A549 (cell line): ENCODE measurements around the gene RMC1. TPM values are rescaled to one million over a fixed set of nuclear protein-coding genes. Genes with fewer than 3 reads are reported as not detected.
"Not testable (repeated sequence)": the region's sequence is repeated elsewhere in the genome, so short reads cannot be mapped to it uniquely, and the experiment has no call there.

Experiments
- ATAC-seq, 2 experiments: fragments of 200-7000 bp in 1 of 2; fragments of >200 bp in 1 of 2; cut with Nextera tagmentation in 1 of 2; cut with Tn5 transposase in 1 of 2; 3 replicates each; pipeline versions ENCODE4 v1.8.0 to v1.9.1; 2018 to 2020; ENCODE audit warnings: mild to moderate bottlenecking in 1 of 2, moderate library complexity in 1 of 2
- CTCF ChIA-PET: fragments of 300-600 bp; sonication (Branson Sonifier 250); formaldehyde crosslinking; extraction: SDS; loops from one replicate; lab custom pipeline; 2021; ENCODE audit warnings: antibody characterized with exemption, inconsistent platforms; lab: Yijun Ruan, JAX
- POLR2A ChIA-PET: fragments of 350-600 bp; formaldehyde crosslinking; extraction: SDS; loops from one replicate; lab custom pipeline; 2021; ENCODE audit warnings: antibody characterized with exemption, inconsistent platforms; lab: Yijun Ruan, JAX
- DNase-seq, 2 experiments: peaks; one replicate each; pipeline versions ENCODE4 v3.0.0 to v3.0.0-alpha.2; 2011 to 2016; ENCODE audit warnings: low read depth in 1 of 2, low spot score in 1 of 2
- FAIRE-seq: peaks from 2 replicates; lab custom pipeline; 2011; peaks lifted over from hg19 to GRCh38; lab: Jason Lieb, UNC
- H3K27ac ChIP-seq, 2 experiments: fragments of >200 bp; sonication (Bioruptor Twin); formaldehyde crosslinking; 3 replicates each; pipeline ENCODE4 v1.5.1; 2016 to 2017
- H3K4me1 ChIP-seq: fragments of >200 bp; sonication (Bioruptor Twin); formaldehyde crosslinking; 3 replicates; pipeline ENCODE4 v1.6.1; 2016
- H3K4me2 ChIP-seq: fragments of >200 bp; sonication (Bioruptor Twin); formaldehyde crosslinking; 3 replicates; pipeline ENCODE4 v1.6.1; 2016
- H3K4me3 ChIP-seq: fragments of >200 bp; sonication (Bioruptor Twin); formaldehyde crosslinking; 3 replicates; pipeline ENCODE4 v1.5.1; 2016
- H3K9me3 ChIP-seq: fragments of >200 bp; sonication (Bioruptor Twin); formaldehyde crosslinking; 3 replicates; pipeline ENCODE4 v1.6.1; 2016
- CHD2 ChIP-seq: fragments of 150-350 bp; IDR thresholded peaks from 2 replicates; pipeline ENCODE4 v1.6.1; 2014; ENCODE audit warnings: low read length; ENCODE audit not compliant: partially characterized antibody
- CHD4 ChIP-seq: fragments of 200-600 bp; sonication (generic); IDR thresholded peaks from 2 replicates; pipeline ENCODE4 v1.6.1; 2016; ENCODE audit warnings: antibody characterized with exemption, mild to moderate bottlenecking, borderline replicate concordance
- FOXS1 ChIP-seq: fragments of 250-450 bp; sonication (Bioruptor Pico); IDR thresholded peaks from 2 replicates; pipeline ENCODE4 v1.5.0; 2020; ENCODE audit warnings: mild to moderate bottlenecking, moderate library complexity
- KDM1A ChIP-seq: fragments of 200-600 bp; sonication (generic); IDR thresholded peaks from 2 replicates; pipeline ENCODE4 v1.6.1; 2016; ENCODE audit warnings: low read depth, mild to moderate bottlenecking
- MYC ChIP-seq: IDR thresholded peaks from 2 replicates; pipeline ENCODE4 v1.6.1; 2012; ENCODE audit warnings: mild to moderate bottlenecking, inconsistent platforms, low read length, improper control_type of control experiment, borderline replicate concordance
- POLR2AphosphoS2 ChIP-seq: conservative IDR thresholded peaks from 2 replicates; pipeline ENCODE4 v1.6.1; 2012; ENCODE audit warnings: low read length, improper control_type of control experiment, inconsistent platforms
- RAD21 ChIP-seq, 2 experiments: fragments of >200 bp in 1 of 2; sonication (Bioruptor Twin) in 1 of 2; formaldehyde crosslinking in 1 of 2; IDR thresholded peaks in 1 of 2; conservative IDR thresholded peaks in 1 of 2; 2 replicates in 1 of 2; 3 replicates in 1 of 2; pipeline ENCODE4 v1.6.1; 2012 to 2018; ENCODE audit warnings: inconsistent platforms in 1 of 2
- SMC3 ChIP-seq: fragments of >200 bp; sonication (Bioruptor Twin); formaldehyde crosslinking; IDR thresholded peaks from 3 replicates; pipeline ENCODE4 v1.6.1; 2018; ENCODE audit warnings: inconsistent platforms
- ZNF302 ChIP-seq: fragments of 250-450 bp; sonication (Bioruptor Pico); IDR thresholded peaks from 2 replicates; pipeline ENCODE4 v1.9.0; 2021; ENCODE audit warnings: inconsistent platforms, mild to moderate bottlenecking, moderate library complexity
- ZSCAN20 ChIP-seq: fragments of 250-450 bp; sonication (Bioruptor Pico); IDR thresholded peaks from 2 replicates; pipeline ENCODE4 v1.8.0; 2022; ENCODE audit warnings: mild to moderate bottlenecking, moderate library complexity
- WGBS: methylation state at CpG from one replicate; pipeline ENCODE4 v1.1.6; 2017; ENCODE audit errors: missing lambda C conversion rate; 5-methylcytosine and 5-hydroxymethylcytosine counted together
- polyA plus RNA-seq, 4 experiments: library from polyadenylated mRNA; depleted of rRNA in 3 of 4; stranded (reverse); fragments of >200 nt; fragmentation: RNase III in 1 of 4; extraction: RNeasy Plus Mini Kit Qiagen cat#74134 plus additional on column Dnase treatment in 1 of 4; gene quantifications; 2 replicates in 3 of 4; 3 replicates in 1 of 4; pipeline ENCODE4 v1.2.3, GENCODE V29; 2011 to 2017
- TF ChIP-seq, protein P1 (sequence below): IDR thresholded peaks from 2 replicates; pipeline ENCODE4 v1.6.1; 2012
- TF ChIP-seq, protein P2 (sequence below): fragments of 250-450 bp; sonication (Bioruptor Pico); IDR thresholded peaks from 2 replicates; pipeline ENCODE4 v1.5.0; 2021; ENCODE audit warnings: mild to moderate bottlenecking, moderate library complexity, borderline replicate concordance
- TF ChIP-seq, protein P3 (sequence below): fragments of 150-350 bp; IDR thresholded peaks from 2 replicates; pipeline ENCODE4 v1.6.1; 2014; ENCODE audit warnings: low read depth, mild to moderate bottlenecking, low read length
- TF ChIP-seq, protein P4 (sequence below): fragments of >200 bp; sonication (Bioruptor Twin); formaldehyde crosslinking; IDR thresholded peaks from 3 replicates; pipeline ENCODE4 v1.5.1; 2016

RMC1 gene
- polyA plus RNA-seq, 2 of the 4 experiments (the other 2 are of a cell fraction), result 15.7 to 17.5 TPM

DNA sequence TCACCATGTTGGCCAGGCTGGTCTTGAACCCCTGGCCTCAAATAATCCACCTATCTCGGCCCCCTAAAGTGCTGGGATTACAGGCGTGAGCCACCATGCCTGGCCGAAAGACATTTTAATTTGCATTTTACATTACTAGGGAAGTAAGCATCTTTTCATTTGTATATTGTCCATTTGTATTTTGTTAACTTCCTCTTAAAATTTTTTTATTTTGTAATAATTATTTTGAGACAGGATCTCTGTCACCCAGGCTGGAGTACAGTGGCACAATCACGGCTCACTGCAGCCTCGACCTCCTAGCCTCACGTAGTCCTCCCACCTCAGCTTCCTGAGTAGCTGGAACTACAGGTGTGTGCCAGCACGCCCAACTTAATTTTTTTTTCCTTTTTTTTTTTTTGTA lies 8.9 kb downstream of the RMC1 start:
- H3K4me2 ChIP-seq, FAIRE-seq, DNase-seq, H3K27ac ChIP-seq, H3K4me1 ChIP-seq, ATAC-seq, POLR2A ChIA-PET, H3K4me3 ChIP-seq, H3K9me3 ChIP-seq: not testable (repeated sequence)
- CTCF ChIA-PET, result interaction anchor here (2.2 kb wide), 1 partner anchor 191 kb away, joined by 9 read pairs; no protein-coding TSS in a partner anchor
- 92% methylated on average over 7 of the region's 7 CpGs for WGBS

DNA sequence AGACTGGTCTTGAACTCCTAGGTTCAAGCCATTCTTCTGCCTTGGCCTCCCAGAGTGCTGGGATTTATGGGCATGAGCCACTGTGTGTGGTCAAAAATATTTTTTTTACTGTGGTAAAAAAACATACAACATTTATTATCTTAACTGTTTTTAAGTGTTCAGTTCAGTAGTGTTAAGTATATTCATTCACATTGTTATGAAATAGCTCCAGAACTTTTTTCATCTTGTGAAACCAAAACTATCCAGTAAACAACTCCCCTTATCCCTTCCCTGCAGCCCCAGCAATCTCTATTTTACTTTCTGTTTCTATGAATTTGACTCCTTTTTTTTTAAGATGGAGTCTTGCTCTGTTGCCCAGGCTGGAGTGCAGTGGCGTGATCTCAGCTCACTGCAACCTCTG lies 9.3 kb downstream of the RMC1 start:
- no peaks in the 10 kb centered on the region for H3K4me1 ChIP-seq
- POLR2A ChIA-PET, result no interaction called here
- ATAC-seq (no peak), FAIRE-seq (no peak), DNase-seq (no peak)
- H3K4me3 ChIP-seq, result no peak overlapping the region
- CTCF ChIA-PET, result interaction anchor here (2.2 kb wide), 1 partner anchor 191 kb away, joined by 9 read pairs; no protein-coding TSS in a partner anchor
- H3K27ac ChIP-seq, result no peak overlapping the region
- H3K9me3 ChIP-seq, result no peaks in the 10 kb centered on the region
- WGBS, result 93% methylated on average over 1 of the region's 1 CpG
- no peak for TF ChIP-seq MYC
- TF ChIP-seq RAD21 (conservative IDR thresholded peaks at IDR 0.05 in 1 of 2, IDR thresholded peaks at IDR 0.05 in 1 of 2), result no peak
- TF ChIP-seq ZNF302 (CRISPR knock-in tag), result no peak
- no peak for TF ChIP-seq ZSCAN20 (CRISPR knock-in tag)
- TF ChIP-seq CHD2, result no peak
- TF ChIP-seq, protein P1, sequence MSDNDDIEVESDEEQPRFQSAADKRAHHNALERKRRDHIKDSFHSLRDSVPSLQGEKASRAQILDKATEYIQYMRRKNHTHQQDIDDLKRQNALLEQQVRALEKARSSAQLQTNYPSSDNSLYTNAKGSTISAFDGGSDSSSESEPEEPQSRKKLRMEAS, result no peak
- TF ChIP-seq, protein P2, sequence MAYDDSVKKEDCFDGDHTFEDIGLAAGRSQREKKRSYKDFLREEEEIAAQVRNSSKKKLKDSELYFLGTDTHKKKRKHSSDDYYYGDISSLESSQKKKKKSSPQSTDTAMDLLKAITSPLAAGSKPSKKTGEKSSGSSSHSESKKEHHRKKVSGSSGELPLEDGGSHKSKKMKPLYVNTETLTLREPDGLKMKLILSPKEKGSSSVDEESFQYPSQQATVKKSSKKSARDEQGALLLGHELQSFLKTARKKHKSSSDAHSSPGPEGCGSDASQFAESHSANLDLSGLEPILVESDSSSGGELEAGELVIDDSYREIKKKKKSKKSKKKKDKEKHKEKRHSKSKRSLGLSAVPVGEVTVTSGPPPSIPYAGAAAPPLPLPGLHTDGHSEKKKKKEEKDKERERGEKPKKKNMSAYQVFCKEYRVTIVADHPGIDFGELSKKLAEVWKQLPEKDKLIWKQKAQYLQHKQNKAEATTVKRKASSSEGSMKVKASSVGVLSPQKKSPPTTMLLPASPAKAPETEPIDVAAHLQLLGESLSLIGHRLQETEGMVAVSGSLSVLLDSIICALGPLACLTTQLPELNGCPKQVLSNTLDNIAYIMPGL (CRISPR knock-in tag), result no peak
- no peak for TF ChIP-seq KDM1A
- TF ChIP-seq FOXS1 (CRISPR knock-in tag), result no peak
- no peak overlapping the region for H3K4me2 ChIP-seq

DNA sequence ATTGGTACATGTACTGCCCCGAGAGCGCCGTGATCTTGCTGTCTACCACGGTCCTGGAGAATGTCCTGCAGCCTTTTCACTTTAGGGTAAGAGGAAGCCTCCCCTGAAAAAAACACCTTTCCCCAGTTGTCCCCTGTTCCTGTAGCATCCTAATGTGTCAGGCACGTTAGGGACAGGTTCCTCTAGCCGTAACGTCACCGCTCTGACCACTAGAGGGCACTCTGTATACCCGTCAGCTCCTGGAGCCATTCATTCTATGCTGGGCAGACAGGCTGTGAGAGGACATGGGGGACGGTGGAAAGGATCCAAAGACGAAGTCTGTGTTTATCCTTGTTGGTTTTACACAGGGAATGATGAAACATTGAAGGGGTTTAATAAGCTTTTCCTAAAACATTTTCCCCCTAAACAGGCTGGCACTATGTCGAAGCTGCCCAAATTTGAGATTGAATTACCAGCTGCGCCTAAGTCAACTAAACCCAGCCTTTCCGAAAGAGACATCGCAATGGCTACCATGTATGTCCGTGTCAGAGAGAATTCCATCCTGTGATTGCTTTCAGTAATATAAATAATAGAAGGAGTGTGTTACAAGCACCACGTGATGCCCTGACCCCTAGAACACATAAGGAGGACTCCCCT lies 12.7 kb downstream of the RMC1 start:
- Histone ChIP-seq H3K9me3 (no peaks in the 10 kb centered on the region), H3K4me2 (no peak overlapping the region), H3K4me1 (no peaks in the 10 kb centered on the region), H3K27ac (no peak overlapping the region), H3K4me3 (no peak overlapping the region)
- TF ChIP-seq ZSCAN20 (CRISPR knock-in tag), result no peak
- no peak for TF ChIP-seq CHD4
- peak; percentile 59 to 73 for TF ChIP-seq RAD21 (conservative IDR thresholded peaks at IDR 0.05 in 1 of 2, IDR thresholded peaks at IDR 0.05 in 1 of 2)
- TF ChIP-seq, protein P3, sequence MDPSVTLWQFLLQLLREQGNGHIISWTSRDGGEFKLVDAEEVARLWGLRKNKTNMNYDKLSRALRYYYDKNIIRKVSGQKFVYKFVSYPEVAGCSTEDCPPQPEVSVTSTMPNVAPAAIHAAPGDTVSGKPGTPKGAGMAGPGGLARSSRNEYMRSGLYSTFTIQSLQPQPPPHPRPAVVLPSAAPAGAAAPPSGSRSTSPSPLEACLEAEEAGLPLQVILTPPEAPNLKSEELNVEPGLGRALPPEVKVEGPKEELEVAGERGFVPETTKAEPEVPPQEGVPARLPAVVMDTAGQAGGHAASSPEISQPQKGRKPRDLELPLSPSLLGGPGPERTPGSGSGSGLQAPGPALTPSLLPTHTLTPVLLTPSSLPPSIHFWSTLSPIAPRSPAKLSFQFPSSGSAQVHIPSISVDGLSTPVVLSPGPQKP, result no peak
- peak; percentile 69 for TF ChIP-seq SMC3
- no peak for TF ChIP-seq POLR2AphosphoS2
- TF ChIP-seq, protein P4, sequence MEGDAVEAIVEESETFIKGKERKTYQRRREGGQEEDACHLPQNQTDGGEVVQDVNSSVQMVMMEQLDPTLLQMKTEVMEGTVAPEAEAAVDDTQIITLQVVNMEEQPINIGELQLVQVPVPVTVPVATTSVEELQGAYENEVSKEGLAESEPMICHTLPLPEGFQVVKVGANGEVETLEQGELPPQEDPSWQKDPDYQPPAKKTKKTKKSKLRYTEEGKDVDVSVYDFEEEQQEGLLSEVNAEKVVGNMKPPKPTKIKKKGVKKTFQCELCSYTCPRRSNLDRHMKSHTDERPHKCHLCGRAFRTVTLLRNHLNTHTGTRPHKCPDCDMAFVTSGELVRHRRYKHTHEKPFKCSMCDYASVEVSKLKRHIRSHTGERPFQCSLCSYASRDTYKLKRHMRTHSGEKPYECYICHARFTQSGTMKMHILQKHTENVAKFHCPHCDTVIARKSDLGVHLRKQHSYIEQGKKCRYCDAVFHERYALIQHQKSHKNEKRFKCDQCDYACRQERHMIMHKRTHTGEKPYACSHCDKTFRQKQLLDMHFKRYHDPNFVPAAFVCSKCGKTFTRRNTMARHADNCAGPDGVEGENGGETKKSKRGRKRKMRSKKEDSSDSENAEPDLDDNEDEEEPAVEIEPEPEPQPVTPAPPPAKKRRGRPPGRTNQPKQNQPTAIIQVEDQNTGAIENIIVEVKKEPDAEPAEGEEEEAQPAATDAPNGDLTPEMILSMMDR, result peak; percentile 71
- CTCF ChIA-PET, result interaction anchor here (0.7 to 4.4 kb wide), 30 partner anchors 9 to 439 kb away, joined by 3 to 33 read pairs (median 3); no protein-coding TSS in a partner anchor
- POLR2A ChIA-PET, result interaction anchor here (0.6 kb wide), 1 partner anchor 66 kb away, joined by 3 read pairs; no protein-coding TSS in a partner anchor
- 38% methylated on average over 17 of the region's 17 CpGs for WGBS
- DNase-seq, result peak; percentile 42 to 77
- no peak for FAIRE-seq
- peak; percentile 98 to 99 for ATAC-seq
